ENCODE results near the gene ADGRG6.

ADGRG6 gene

GRCh38 chr6:142350309-142350708 is 48.5 kb downstream of the ADGRG6 start:
- no peak for DNase-seq

GRCh38 chr6:142353690-142354089 is 51.9 kb downstream of the ADGRG6 start:
- DNase-seq = no peak

GRCh38 chr6:142354650-142355049 is 52.8 kb downstream of the ADGRG6 start:
- DNase-seq = no peak

- DNase-seq = no peak
Observed at GRCh38 chr6:142355520-142356174, 53.8 kb downstream of the ADGRG6 start.

GRCh38 chr6:142356201-142356883 is 54.5 kb downstream of the ADGRG6 start:
- DNase-seq = no peak

- no peak for DNase-seq
Observed at GRCh38 chr6:142356884-142357225, 55.0 kb downstream of the ADGRG6 start.

GRCh38 chr6:142357879-142358278 is 56.1 kb downstream of the ADGRG6 start:
- no peak for DNase-seq

GRCh38 chr6:142359271-142359960 is 57.6 kb downstream of the ADGRG6 start:
- DNase-seq = no peak

GRCh38 chr6:142361345-142361744 is 59.5 kb downstream of the ADGRG6 start:
- DNase-seq = no peak

- no peak for DNase-seq
Observed at GRCh38 chr6:142361779-142362750, 60.3 kb downstream of the ADGRG6 start.

GRCh38 chr6:142367061-142367460 is 65.3 kb downstream of the ADGRG6 start:
- no peak for DNase-seq

- DNase-seq = no peak
Observed at GRCh38 chr6:142367501-142368018, 65.8 kb downstream of the ADGRG6 start.

- DNase-seq = no peak
Observed at GRCh38 chr6:142369266-142369665, 67.5 kb downstream of the ADGRG6 start.

GRCh38 chr6:142372348-142372747 is 70.5 kb downstream of the ADGRG6 start:
- no peak for DNase-seq

GRCh38 chr6:142373268-142374090 is 71.7 kb downstream of the ADGRG6 start:
- DNase-seq = no peak

- DNase-seq = no peak
Observed at GRCh38 chr6:142374091-142374770, 72.4 kb downstream of the ADGRG6 start.

- no peak for DNase-seq
Observed at GRCh38 chr6:142374965-142375733, 73.3 kb downstream of the ADGRG6 start.

GRCh38 chr6:142376115-142376514 is 74.3 kb downstream of the ADGRG6 start:
- no peak for DNase-seq

- DNase-seq = no peak
Observed at GRCh38 chr6:142376800-142377496, 75.1 kb downstream of the ADGRG6 start.

- DNase-seq = no peak
Observed at GRCh38 chr6:142377497-142377848, 75.7 kb downstream of the ADGRG6 start.
